ENCODE results near the gene CCDC172. TPM values are rescaled to one million over a fixed set of nuclear protein-coding genes. Genes with fewer than 3 reads are reported as not detected.

Gene CCDC172
- total RNA-seq, 5 donors from 2014 or later (not counting 1 experiment from before 2014, with no cell fraction given), result not detected

GRCh38 chr10:116307455-116307854 lies 16.8 kb upstream of the CCDC172 start:
- Mint-ChIP-seq H3K4me3 (no peak overlapping the region), H3K27ac (no peak overlapping the region), H3K4me1 (no peaks in the 10 kb centered on the region), H3K27me3 (no peaks in the 10 kb centered on the region), H3K9me3 (peaks cover 0 to 6% (median 2%) of the 10 kb centered on the region in 3 donors), H3K36me3 (no peaks in the 10 kb centered on the region)
- POLR2A ChIA-PET, result no interaction called here
- DNase-seq, result no peak
- ATAC-seq (replicated peaks in 1 of 4), result no peak
- Histone ChIP-seq H3K27ac (ENCODE audit: low read length) (no peak overlapping the region), H3K4me3 (ENCODE audit: control insufficient read depth in 1 of 2, extremely low read depth in 1 of 2, low read length in 1 of 2) (no peak overlapping the region), H3K36me3 (ENCODE audit: control insufficient read depth in 2 of 2, extremely low read depth in 1 of 2, insufficient read depth in 1 of 2, low read length in 1 of 2) (no peaks in the 10 kb centered on the region), H3K27me3 (replicated peaks in 1 of 2; ENCODE audit: control insufficient read depth in 2 of 2, extremely low read depth in 1 of 2, insufficient read depth in 2 of 2, low read length in 1 of 2) (no peaks in the 10 kb centered on the region), H3K9me3 (no peaks in the 10 kb centered on the region), H3K4me1 (ENCODE audit: control insufficient read depth in 1 of 2, extremely low read depth in 1 of 2, insufficient read depth in 2 of 2, low read length in 2 of 2) (no peaks in the 10 kb centered on the region)
- WGBS (ENCODE audit: insufficient coverage), result 86% methylated on average over 1 of the region's 4 CpGs
- CTCF ChIA-PET, result no interaction called here

DNA sequence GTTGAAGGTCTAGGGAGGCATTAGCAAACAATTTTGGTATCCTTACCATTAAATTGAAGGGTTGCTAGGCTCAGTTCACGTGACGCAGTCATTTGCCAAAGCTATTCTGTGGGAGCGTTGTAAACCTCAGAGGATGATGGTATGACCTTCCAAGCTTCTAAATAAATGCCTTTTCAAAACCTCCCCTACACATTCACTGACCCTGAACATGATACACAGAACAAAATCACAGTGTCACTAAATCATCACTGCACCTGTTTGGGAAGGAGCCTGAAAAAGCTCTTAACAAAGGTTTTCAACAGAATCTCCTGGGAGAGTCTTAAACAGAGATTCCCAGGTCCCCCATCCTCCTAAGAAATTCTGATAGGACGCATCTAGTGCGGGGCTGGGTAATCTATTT lies 13.2 kb upstream of the CCDC172 start:
- H3K27me3 Mint-ChIP-seq, result no peaks in the 10 kb centered on the region
- no CpG with 5 or more reads among the region's 5 CpGs for WGBS (ENCODE audit: insufficient coverage)

DNA sequence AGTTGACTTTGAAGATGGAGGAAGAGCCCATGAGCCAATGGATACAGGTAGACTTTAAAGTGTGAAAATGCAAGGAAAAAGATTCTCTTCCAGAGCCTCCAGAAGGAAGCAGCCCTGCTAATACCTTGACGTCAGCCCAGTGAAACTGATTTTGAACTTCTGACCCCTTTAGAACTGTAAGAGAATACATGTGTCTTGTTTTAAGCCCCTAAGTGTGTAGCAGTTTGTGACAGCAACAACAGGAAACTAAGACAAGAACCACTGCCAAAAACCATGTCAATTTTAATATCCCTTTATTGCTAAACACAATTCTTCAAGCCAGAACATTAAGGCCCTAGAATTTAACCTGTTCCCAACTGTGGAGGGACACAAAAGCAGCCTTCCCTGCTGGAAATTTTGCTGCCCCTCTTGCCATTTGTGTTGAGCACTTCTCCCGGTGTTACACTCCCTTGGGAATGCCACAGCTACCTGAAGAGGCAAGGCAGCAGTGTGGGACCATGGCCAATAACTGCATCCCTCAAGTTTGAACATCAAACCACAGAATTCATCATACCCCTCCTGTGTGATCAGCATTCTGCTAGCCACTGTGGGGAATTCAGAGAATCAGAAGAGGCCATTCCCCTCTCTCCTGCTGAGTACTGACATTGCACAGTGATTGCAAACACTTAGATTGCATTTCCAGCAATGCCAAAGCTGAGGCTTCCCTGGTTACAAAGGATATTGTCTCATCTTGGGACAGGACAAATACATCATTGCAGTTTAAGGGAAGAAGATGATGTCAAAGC lies 12.3 kb upstream of the CCDC172 start:
- ChIA-PET POLR2A (no interaction called here), CTCF (no interaction called here)
- Mint-ChIP-seq H3K36me3 (no peaks in the 10 kb centered on the region), H3K4me1 (peaks cover 0 to 6% (median 0%) of the 10 kb centered on the region in 3 donors), H3K4me3 (no peak overlapping the region), H3K27me3 (no peaks in the 10 kb centered on the region), H3K27ac (no peak overlapping the region), H3K9me3 (no peaks in the 10 kb centered on the region)
- no peaks in the 10 kb centered on the region for H3K27me3 ChIP-seq (replicated peaks in 1 of 2; ENCODE audit: control insufficient read depth in 2 of 2, extremely low read depth in 1 of 2, insufficient read depth in 2 of 2, low read length in 1 of 2)
- ATAC-seq (replicated peaks in 1 of 4) (no peak), DNase-seq (no peak)
- H3K4me1 ChIP-seq (ENCODE audit: control insufficient read depth in 1 of 2, extremely low read depth in 1 of 2, insufficient read depth in 2 of 2, low read length in 2 of 2), result no peaks in the 10 kb centered on the region
- no peaks in the 10 kb centered on the region for H3K9me3 ChIP-seq
- H3K27ac ChIP-seq (ENCODE audit: low read length), result no peak overlapping the region
- 64% methylated on average over 1 of the region's 2 CpGs for WGBS (ENCODE audit: insufficient coverage)
- H3K36me3 ChIP-seq (ENCODE audit: control insufficient read depth in 2 of 2, extremely low read depth in 1 of 2, insufficient read depth in 1 of 2, low read length in 1 of 2), result no peaks in the 10 kb centered on the region
- no peak overlapping the region for H3K4me3 ChIP-seq (ENCODE audit: control insufficient read depth in 1 of 2, extremely low read depth in 1 of 2, low read length in 1 of 2)

More for the DNA sequence above, 13.2 kb upstream of the CCDC172 start:
- H3K4me3 Mint-ChIP-seq, result no peak overlapping the region
- H3K36me3 Mint-ChIP-seq, result no peaks in the 10 kb centered on the region
- H3K9me3 Mint-ChIP-seq, result no peaks in the 10 kb centered on the region
- no peak for ATAC-seq (replicated peaks in 1 of 4)
- Histone ChIP-seq H3K36me3 (ENCODE audit: control insufficient read depth in 2 of 2, extremely low read depth in 1 of 2, insufficient read depth in 1 of 2, low read length in 1 of 2) (no peaks in the 10 kb centered on the region), H3K4me3 (ENCODE audit: control insufficient read depth in 1 of 2, extremely low read depth in 1 of 2, low read length in 1 of 2) (no peak overlapping the region), H3K27ac (ENCODE audit: low read length) (no peak overlapping the region), H3K4me1 (ENCODE audit: control insufficient read depth in 1 of 2, extremely low read depth in 1 of 2, insufficient read depth in 2 of 2, low read length in 2 of 2) (no peaks in the 10 kb centered on the region), H3K9me3 (no peaks in the 10 kb centered on the region), H3K27me3 (replicated peaks in 1 of 2; ENCODE audit: control insufficient read depth in 2 of 2, extremely low read depth in 1 of 2, insufficient read depth in 2 of 2, low read length in 1 of 2) (no peaks in the 10 kb centered on the region)
- no peaks in the 10 kb centered on the region for H3K4me1 Mint-ChIP-seq
- DNase-seq, result no peak
- H3K27ac Mint-ChIP-seq, result no peak overlapping the region
- POLR2A ChIA-PET, result no interaction called here
- CTCF ChIA-PET, result no interaction called here

DNA sequence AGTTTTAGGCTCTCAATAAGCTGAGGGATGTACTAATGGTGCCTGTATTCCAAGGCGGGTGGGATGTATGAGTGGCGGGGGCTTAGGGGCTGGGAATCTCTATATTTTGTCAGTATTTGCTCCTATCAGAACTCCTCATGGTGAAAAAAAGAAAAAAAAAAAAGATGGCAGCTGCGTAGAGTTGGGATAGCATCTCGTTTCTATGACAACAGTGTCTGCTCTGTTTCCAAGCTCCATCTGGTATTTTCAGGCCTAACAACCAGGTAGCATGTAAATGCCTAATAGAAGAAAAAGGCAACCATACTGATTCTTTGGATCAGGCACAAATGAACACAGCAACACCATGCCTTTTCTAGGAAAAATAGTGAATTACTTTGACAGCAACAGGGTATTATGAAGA lies 11.7 kb upstream of the CCDC172 start:
- ChIA-PET POLR2A (no interaction called here), CTCF (no interaction called here)
- 75% methylated on average over 1 of the region's 4 CpGs for whole genome bisulfite sequencing (ENCODE audit: insufficient coverage)
- Mint-ChIP-seq H3K36me3 (no peaks in the 10 kb centered on the region), H3K4me1 (peaks cover 0 to 12% (median 0%) of the 10 kb centered on the region in 3 donors), H3K4me3 (no peak overlapping the region), H3K27me3 (no peaks in the 10 kb centered on the region), H3K9me3 (no peaks in the 10 kb centered on the region), H3K27ac (no peak overlapping the region)
- Histone ChIP-seq H3K27ac (ENCODE audit: low read length) (no peak overlapping the region), H3K36me3 (ENCODE audit: control insufficient read depth in 2 of 2, extremely low read depth in 1 of 2, insufficient read depth in 1 of 2, low read length in 1 of 2) (no peaks in the 10 kb centered on the region), H3K9me3 (no peaks in the 10 kb centered on the region), H3K4me1 (ENCODE audit: control insufficient read depth in 1 of 2, extremely low read depth in 1 of 2, insufficient read depth in 2 of 2, low read length in 2 of 2) (no peaks in the 10 kb centered on the region), H3K27me3 (replicated peaks in 1 of 2; ENCODE audit: control insufficient read depth in 2 of 2, extremely low read depth in 1 of 2, insufficient read depth in 2 of 2, low read length in 1 of 2) (no peaks in the 10 kb centered on the region), H3K4me3 (ENCODE audit: control insufficient read depth in 1 of 2, extremely low read depth in 1 of 2, low read length in 1 of 2) (no peak overlapping the region)
- DNase-seq (no peak), ATAC-seq (replicated peaks in 1 of 4) (no peak)

- DNase-seq, result no peak
- H3K36me3 ChIP-seq (ENCODE audit: control insufficient read depth in 2 of 2, extremely low read depth in 1 of 2, insufficient read depth in 1 of 2, low read length in 1 of 2), result no peaks in the 10 kb centered on the region
- H3K27ac ChIP-seq (ENCODE audit: low read length), result no peak overlapping the region
- ChIA-PET CTCF (no interaction called here), POLR2A (interaction anchor here in 1 of 2 donors (0.7 kb wide), 1 partner anchor 658 kb away, joined by 3 read pairs; no protein-coding TSS in a partner anchor)
- WGBS (ENCODE audit: insufficient coverage), result no CpG with 5 or more reads among the region's 2 CpGs
- Mint-ChIP-seq H3K27me3 (no peaks in the 10 kb centered on the region), H3K36me3 (no peaks in the 10 kb centered on the region), H3K4me3 (no peak overlapping the region), H3K27ac (no peak overlapping the region), H3K9me3 (no peaks in the 10 kb centered on the region), H3K4me1 (peaks cover 0 to 13% (median 0%) of the 10 kb centered on the region in 3 donors)
- ATAC-seq (replicated peaks in 1 of 4), result no peak
- H3K27me3 ChIP-seq (replicated peaks in 1 of 2; ENCODE audit: control insufficient read depth in 2 of 2, extremely low read depth in 1 of 2, insufficient read depth in 2 of 2, low read length in 1 of 2), result no peaks in the 10 kb centered on the region
- H3K9me3 ChIP-seq, result no peaks in the 10 kb centered on the region
- no peaks in the 10 kb centered on the region for H3K4me1 ChIP-seq (ENCODE audit: control insufficient read depth in 1 of 2, extremely low read depth in 1 of 2, insufficient read depth in 2 of 2, low read length in 2 of 2)
- H3K4me3 ChIP-seq (ENCODE audit: control insufficient read depth in 1 of 2, extremely low read depth in 1 of 2, low read length in 1 of 2), result no peak overlapping the region
Measured at GRCh38 chr10:116316503-116316902, 7.7 kb upstream of the CCDC172 start.

DNA sequence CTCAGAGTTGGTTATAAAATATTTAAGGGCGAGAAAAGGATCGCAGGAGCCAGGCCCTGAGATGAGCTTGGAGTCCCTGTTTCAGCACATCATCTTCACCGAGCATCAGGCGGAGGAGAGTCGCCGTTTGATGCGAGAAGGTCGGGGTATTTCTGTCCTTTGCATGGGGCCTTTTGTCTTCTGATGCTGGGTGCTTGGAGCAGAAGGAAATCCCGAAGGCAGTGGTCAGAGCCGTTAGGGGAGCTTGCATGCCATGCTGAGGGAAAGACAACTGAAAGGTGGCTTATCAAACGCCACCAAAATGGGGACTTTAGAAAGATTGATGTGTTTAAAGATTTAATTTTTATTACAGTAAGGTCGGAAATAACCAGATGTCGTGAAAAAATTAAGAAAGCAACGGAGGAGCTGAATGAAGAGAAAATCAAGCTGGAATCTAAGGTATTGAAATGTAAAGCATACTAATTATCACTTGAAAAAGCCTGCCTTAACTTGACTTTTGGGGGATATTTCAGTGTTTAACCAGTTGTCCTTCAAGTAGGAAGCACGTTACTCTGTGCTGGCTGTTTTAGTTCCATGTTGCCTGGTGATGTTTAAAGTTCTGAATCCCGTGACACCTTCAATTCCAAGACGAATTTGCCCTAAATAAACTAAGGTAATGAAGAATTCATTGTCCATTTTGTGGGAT lies 845 bp downstream of the CCDC172 start:
- H3K4me1 ChIP-seq (ENCODE audit: control insufficient read depth in 1 of 2, extremely low read depth in 1 of 2, insufficient read depth in 2 of 2, low read length in 2 of 2), result no peaks in the 10 kb centered on the region
- no peak for ATAC-seq (replicated peaks in 1 of 4)

More for the DNA sequence above, 845 bp downstream of the CCDC172 start:
- no peak for DNase-seq
- no peak overlapping the region for H3K4me3 ChIP-seq (ENCODE audit: control insufficient read depth in 1 of 2, extremely low read depth in 1 of 2, low read length in 1 of 2)
- Mint-ChIP-seq H3K4me1 (no peaks in the 10 kb centered on the region), H3K9me3 (peaks cover 0 to 3% (median 0%) of the 10 kb centered on the region in 3 donors), H3K27ac (no peak overlapping the region), H3K36me3 (no peaks in the 10 kb centered on the region), H3K27me3 (peaks cover 0 to 4% of the 10 kb centered on the region in 2 donors), H3K4me3 (no peak overlapping the region)
- H3K9me3 ChIP-seq, result no peaks in the 10 kb centered on the region
- ChIA-PET POLR2A (no interaction called here), CTCF (no interaction called here)
- no peak overlapping the region for H3K27ac ChIP-seq (ENCODE audit: low read length)
- H3K27me3 ChIP-seq (replicated peaks in 1 of 2; ENCODE audit: control insufficient read depth in 2 of 2, extremely low read depth in 1 of 2, insufficient read depth in 2 of 2, low read length in 1 of 2), result peaks cover 0 to 6% of the 10 kb centered on the region in 2 experiments
- H3K36me3 ChIP-seq (ENCODE audit: control insufficient read depth in 2 of 2, extremely low read depth in 1 of 2, insufficient read depth in 1 of 2, low read length in 1 of 2), result no peaks in the 10 kb centered on the region
- WGBS (ENCODE audit: insufficient coverage), result 44% methylated on average over 13 of the region's 17 CpGs
